ENCODE results near the gene CSNK2B. TPM values are rescaled to one million over a fixed set of nuclear protein-coding genes. Genes with fewer than 3 reads are reported as not detected.
"Not testable (repeated sequence)": the region's sequence is repeated elsewhere in the genome, so short reads cannot be mapped to it uniquely, and the experiment has no call there.

The CSNK2B gene
- total and polyA plus RNA-seq, 7 donors = 188 to 232 (median 206) TPM

DNA sequence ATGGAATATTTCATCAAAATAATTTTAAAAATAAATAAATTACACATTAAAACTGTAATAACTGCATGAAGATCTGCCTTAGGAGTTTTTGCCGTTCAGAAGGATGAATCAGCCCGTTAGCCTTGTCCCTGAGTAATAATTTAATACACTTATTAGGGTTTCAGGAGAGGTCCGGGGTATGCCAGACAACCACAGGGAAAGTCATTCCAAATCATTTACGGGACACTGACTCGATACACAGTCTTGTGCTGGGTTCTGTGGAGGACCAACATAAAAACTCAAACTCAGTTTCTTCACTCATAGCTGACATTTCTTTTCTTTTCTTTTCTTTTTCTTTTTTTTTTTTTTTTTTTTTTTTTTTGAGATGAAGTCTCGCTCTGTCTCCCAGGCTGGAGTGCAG is 40.1 kb downstream of the CSNK2B start:
- H3K9me3 ChIP-seq = no peaks in the 10 kb centered on the region
- DNase-seq = no peak
- no peak overlapping the region for H3K27ac ChIP-seq
- H3K4me1 ChIP-seq = peaks cover 0 to 24% (median 15%) of the 10 kb centered on the region in 4 donors
- TF ChIP-seq POLR2AphosphoS5 (IDR thresholded peaks at IDR 0.05) (no peak), EP300 (IDR thresholded peaks at IDR 0.05) (no peak), POLR2A (IDR thresholded peaks at IDR 0.05) (no peak)
- TF ChIP-seq, protein P1, sequence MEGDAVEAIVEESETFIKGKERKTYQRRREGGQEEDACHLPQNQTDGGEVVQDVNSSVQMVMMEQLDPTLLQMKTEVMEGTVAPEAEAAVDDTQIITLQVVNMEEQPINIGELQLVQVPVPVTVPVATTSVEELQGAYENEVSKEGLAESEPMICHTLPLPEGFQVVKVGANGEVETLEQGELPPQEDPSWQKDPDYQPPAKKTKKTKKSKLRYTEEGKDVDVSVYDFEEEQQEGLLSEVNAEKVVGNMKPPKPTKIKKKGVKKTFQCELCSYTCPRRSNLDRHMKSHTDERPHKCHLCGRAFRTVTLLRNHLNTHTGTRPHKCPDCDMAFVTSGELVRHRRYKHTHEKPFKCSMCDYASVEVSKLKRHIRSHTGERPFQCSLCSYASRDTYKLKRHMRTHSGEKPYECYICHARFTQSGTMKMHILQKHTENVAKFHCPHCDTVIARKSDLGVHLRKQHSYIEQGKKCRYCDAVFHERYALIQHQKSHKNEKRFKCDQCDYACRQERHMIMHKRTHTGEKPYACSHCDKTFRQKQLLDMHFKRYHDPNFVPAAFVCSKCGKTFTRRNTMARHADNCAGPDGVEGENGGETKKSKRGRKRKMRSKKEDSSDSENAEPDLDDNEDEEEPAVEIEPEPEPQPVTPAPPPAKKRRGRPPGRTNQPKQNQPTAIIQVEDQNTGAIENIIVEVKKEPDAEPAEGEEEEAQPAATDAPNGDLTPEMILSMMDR (IDR thresholded peaks at IDR 0.05) = no peak
- 93% methylated on average over 6 of the region's 6 CpGs for WGBS, 2 donors
- intact Hi-C loops (cut with DNase I) = loop anchor here (5.0 to 10.0 kb wide), 2 partner anchors 86 to 161 kb away; partner anchors contain the start of genes ATP6V1G2, DDX39B and NFKBIL1
- H3K27me3 ChIP-seq = no peaks in the 10 kb centered on the region
- no peak overlapping the region for H3K4me3 ChIP-seq
- peaks cover 0 to under 1% (median 0%) of the 10 kb centered on the region in 4 donors for H3K36me3 ChIP-seq

DNA sequence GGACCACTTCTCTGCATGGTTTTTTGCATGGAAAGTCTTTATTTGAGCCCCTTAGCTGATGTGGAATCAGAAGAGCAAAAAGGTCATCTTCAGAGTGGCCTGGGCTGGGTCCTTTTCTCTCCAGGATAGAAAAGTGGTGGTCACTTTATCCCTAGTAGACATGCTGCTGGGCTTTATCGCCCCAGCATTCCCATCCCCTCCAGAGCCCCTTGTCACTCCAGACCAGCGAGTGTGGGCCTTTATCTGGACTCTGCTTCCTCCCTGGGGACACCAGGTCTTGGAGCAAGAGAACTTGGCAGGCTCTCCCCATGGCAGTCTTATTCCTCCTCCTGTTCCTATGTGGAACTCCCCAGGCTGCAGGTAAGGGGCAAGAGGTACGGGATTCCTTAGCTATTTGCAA is 40.7 kb downstream of the CSNK2B start, which contains the start of gene LY6G6F:
TSS of gene LY6G6F (plus strand) at position 268 of the 400 bp plus-strand sequence. CDS start at position 309, 41 bp downstream.
- DNase-seq = no peak
- H3K27ac ChIP-seq = no peak within 1 kb of the TSS
- TF ChIP-seq POLR2A (IDR thresholded peaks at IDR 0.05) (no peak), POLR2AphosphoS5 (IDR thresholded peaks at IDR 0.05) (no peak), EP300 (IDR thresholded peaks at IDR 0.05) (no peak)
- TF ChIP-seq, protein P1 (IDR thresholded peaks at IDR 0.05) = no peak
- WGBS, 2 donors = 77 to 88% methylated on average over 3 of the region's 3 CpGs
- no peaks in the 10 kb centered on the region for H3K9me3 ChIP-seq
- H3K4me1 ChIP-seq = peaks cover 0 to 17% (median 9%) of the 10 kb centered on the region in 4 donors
- H3K36me3 ChIP-seq = no peaks in the 10 kb centered on the region
- no peak within 1 kb of the TSS for H3K4me3 ChIP-seq
- H3K27me3 ChIP-seq = no peaks in the 10 kb centered on the region
- intact Hi-C loops (cut with DNase I) = loop anchor here (5.0 to 10.0 kb wide), 2 partner anchors 86 to 162 kb away; partner anchors contain the start of genes ATP6V1G2, DDX39B and NFKBIL1

DNA sequence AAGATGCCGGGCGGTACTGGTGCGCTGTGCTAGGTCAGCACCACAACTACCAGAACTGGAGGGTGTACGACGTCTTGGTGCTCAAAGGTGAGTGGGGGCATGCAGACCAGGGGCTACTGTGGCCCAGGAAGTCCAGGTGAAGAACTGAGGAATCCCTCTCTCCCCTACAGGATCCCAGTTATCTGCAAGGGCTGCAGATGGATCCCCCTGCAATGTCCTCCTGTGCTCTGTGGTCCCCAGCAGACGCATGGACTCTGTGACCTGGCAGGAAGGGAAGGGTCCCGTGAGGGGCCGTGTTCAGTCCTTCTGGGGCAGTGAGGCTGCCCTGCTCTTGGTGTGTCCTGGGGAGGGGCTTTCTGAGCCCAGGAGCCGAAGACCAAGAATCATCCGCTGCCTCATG is 41.8 kb downstream of the CSNK2B start:
- no peak overlapping the region for H3K27ac ChIP-seq
- 93 to 94% methylated on average over 10 of the region's 10 CpGs for WGBS, 2 donors
- no peaks in the 10 kb centered on the region for H3K9me3 ChIP-seq
- no peak overlapping the region for H3K4me3 ChIP-seq
- no peaks in the 10 kb centered on the region for H3K27me3 ChIP-seq
- TF ChIP-seq, protein P1 (IDR thresholded peaks at IDR 0.05) = no peak
- TF ChIP-seq POLR2A (IDR thresholded peaks at IDR 0.05) = no peak
- TF ChIP-seq EP300 (IDR thresholded peaks at IDR 0.05) = no peak
- no peak for TF ChIP-seq POLR2AphosphoS5 (IDR thresholded peaks at IDR 0.05)
- DNase-seq = no peak
- intact Hi-C loops (cut with DNase I) = loop anchor here (5.0 to 10.0 kb wide), 2 partner anchors 85 to 163 kb away; partner anchors contain the start of genes ATP6V1G2, DDX39B and NFKBIL1
- H3K36me3 ChIP-seq = no peaks in the 10 kb centered on the region
- peaks cover 0 to 7% (median 2%) of the 10 kb centered on the region in 4 donors for H3K4me1 ChIP-seq

DNA sequence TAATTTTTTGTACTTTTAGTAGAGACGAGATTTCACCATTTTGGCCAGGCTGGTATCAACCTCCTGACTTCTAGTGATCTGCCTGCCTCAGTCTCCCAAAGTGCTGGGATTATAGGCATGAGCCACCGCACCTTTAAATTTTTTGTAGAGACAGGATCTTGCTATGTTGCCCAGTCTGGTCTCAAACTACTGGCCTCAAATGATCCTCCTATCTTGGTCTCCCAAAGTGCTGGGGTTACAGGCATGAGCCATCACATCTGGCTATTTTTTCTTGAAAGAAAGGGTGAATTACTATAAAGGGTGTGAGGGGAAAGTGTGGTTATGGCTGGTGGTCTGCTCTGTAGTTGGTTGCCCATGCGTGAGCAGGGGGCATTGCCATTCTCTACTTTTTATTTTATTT is 42.3 kb downstream of the CSNK2B start:
- no peak overlapping the region for H3K4me3 ChIP-seq
- no peaks in the 10 kb centered on the region for H3K36me3 ChIP-seq
- 95 to 96% methylated on average over 3 of the region's 3 CpGs for WGBS, 2 donors
- no peaks in the 10 kb centered on the region for H3K9me3 ChIP-seq
- H3K27me3 ChIP-seq = no peaks in the 10 kb centered on the region
- H3K4me1 ChIP-seq = peaks cover 0 to 7% (median 2%) of the 10 kb centered on the region in 4 donors
- TF ChIP-seq POLR2A (IDR thresholded peaks at IDR 0.05) = no peak
- no peak for TF ChIP-seq EP300 (IDR thresholded peaks at IDR 0.05)
- TF ChIP-seq, protein P1 (IDR thresholded peaks at IDR 0.05) = no peak
- no peak for TF ChIP-seq POLR2AphosphoS5 (IDR thresholded peaks at IDR 0.05)
- intact Hi-C loops (cut with DNase I) = loop anchor here (5.0 to 10.0 kb wide), 2 partner anchors 84 to 163 kb away; partner anchors contain the start of genes ATP6V1G2, DDX39B and NFKBIL1
- no peak overlapping the region for H3K27ac ChIP-seq
- no peak for DNase-seq

DNA sequence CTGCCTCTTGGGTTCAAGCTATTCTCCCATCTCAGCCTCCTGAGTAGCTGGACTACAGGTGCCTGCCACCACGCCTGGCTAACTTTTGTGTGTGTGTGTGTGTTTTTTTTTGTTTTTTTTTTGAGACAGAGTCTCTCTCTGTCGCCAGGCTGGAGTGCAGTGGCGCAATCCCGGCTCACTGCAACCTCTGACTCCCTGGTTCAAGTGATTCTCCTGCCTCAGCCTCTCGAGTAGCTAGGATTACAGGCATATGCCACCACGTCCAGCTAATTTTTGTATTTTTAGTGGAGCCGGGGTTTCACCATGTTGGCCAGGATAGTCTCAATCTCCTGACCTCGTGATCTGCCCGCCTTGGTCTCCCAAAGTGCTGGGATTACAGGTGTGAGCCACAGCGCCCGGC is 43.3 kb downstream of the CSNK2B start:
- not testable (repeated sequence) for H3K27me3 ChIP-seq, H3K36me3 ChIP-seq, H3K9me3 ChIP-seq, DNase-seq, H3K27ac ChIP-seq, H3K4me1 ChIP-seq, H3K4me3 ChIP-seq
- WGBS, 2 donors = 92 to 93% methylated on average over 11 of the region's 11 CpGs
- intact Hi-C loops (cut with DNase I) = loop anchor here (5.0 to 10.0 kb wide), 2 partner anchors 83 to 164 kb away; partner anchors contain the start of genes ATP6V1G2, DDX39B and NFKBIL1
